ENCODE results near the gene TTC34. TPM values are rescaled to one million over a fixed set of nuclear protein-coding genes. Genes with fewer than 3 reads are reported as not detected.

TTC34 gene
- polyA plus RNA-seq, 1 of the 3 experiments (the other 2 are of a cell fraction), result 0.16 TPM

GRCh38 chr1:2607641-2608091, 193.8 kb downstream of the TTC34 start:
- POLR2A ChIA-PET, result no interaction called here
- Histone ChIP-seq H3K27me3 (ENCODE audit: insufficient read depth) (no peaks in the 10 kb centered on the region), H3K4me2 (no peak overlapping the region), H3K9me2 (no peaks in the 10 kb centered on the region), H3K4me1 (ENCODE audit: control insufficient read depth in 1 of 2, insufficient read depth in 2 of 2, low read depth in 1 of 2, low read length in 1 of 2) (peaks cover 0 to 13% of the 10 kb centered on the region in 2 experiments; a peak in 1 of 4 replicates), H3K4me3 (ENCODE audit: low read depth in 2 of 2, low read length in 1 of 2) (no peak overlapping the region), H3K36me3 (replicated peaks in 1 of 2; ENCODE audit: control insufficient read depth in 1 of 2, insufficient read depth in 2 of 2, low read length in 1 of 2) (no peaks in the 10 kb centered on the region), H4K20me1 (ENCODE audit: insufficient read depth) (no peaks in the 10 kb centered on the region), H3K9me3 (no peaks in the 10 kb centered on the region), H2AFZ (ENCODE audit: low read depth) (no peak overlapping the region), H3K9ac (no peak overlapping the region), H3F3A (replicated peaks; ENCODE audit: insufficient read depth) (no peaks in the 10 kb centered on the region), H3K79me2 (ENCODE audit: insufficient read depth) (no peaks in the 10 kb centered on the region), H3K27ac (ENCODE audit: low read depth in 2 of 2, low read length in 1 of 2) (no peak overlapping the region)
- WGBS (ENCODE audit: low lambda C conversion rate), result 71% methylated on average over 4 of the region's 13 CpGs
- no peak for TF ChIP-seq EP300 (IDR thresholded peaks at IDR 0.05; ENCODE audit: borderline replicate concordance in 1 of 2, low read depth in 1 of 2, low read length in 1 of 2)
- DNase-seq, result no peak
- CTCF ChIA-PET, result no interaction called here

- peaks cover 0 to 13% of the 10 kb centered on the region in 2 experiments; a peak in 1 of 4 replicates for H3K4me1 ChIP-seq (ENCODE audit: control insufficient read depth in 1 of 2, insufficient read depth in 2 of 2, low read depth in 1 of 2, low read length in 1 of 2)
- no peak overlapping the region for H3K4me2 ChIP-seq
- no peak overlapping the region for H3K9ac ChIP-seq
- H3K9me2 ChIP-seq, result no peaks in the 10 kb centered on the region
- H3K79me2 ChIP-seq (ENCODE audit: insufficient read depth), result no peaks in the 10 kb centered on the region
- H3K9me3 ChIP-seq, result no peaks in the 10 kb centered on the region
- POLR2A ChIA-PET, result no interaction called here
- CTCF ChIA-PET, result no interaction called here
- no peak for TF ChIP-seq FOXM1 (IDR thresholded peaks at IDR 0.05; ENCODE audit: low read depth)
- no peak for TF ChIP-seq SIN3A (IDR thresholded peaks at IDR 0.05; ENCODE audit: borderline replicate concordance, low read depth, low read length)
- no peak for TF ChIP-seq MAX (IDR thresholded peaks at IDR 0.05; ENCODE audit: low read depth)
- no peak for TF ChIP-seq IRF3 (IDR thresholded peaks at IDR 0.05; ENCODE audit: low read depth, low read length)
- TF ChIP-seq GABPA (IDR thresholded peaks at IDR 0.05; ENCODE audit: low read depth), result no peak
- TF ChIP-seq MEF2A (IDR thresholded peaks at IDR 0.05; ENCODE audit: borderline replicate concordance, low read depth), result no peak
- TF ChIP-seq NFIC (IDR thresholded peaks at IDR 0.05; ENCODE audit: borderline replicate concordance), result no peak
- TF ChIP-seq CTCF (IDR thresholded peaks at IDR 0.05), result no peak
- no peak for TF ChIP-seq FOSL2 (IDR thresholded peaks at IDR 0.05; ENCODE audit: borderline replicate concordance, low read depth)
- no peak for TF ChIP-seq TAF1 (IDR thresholded peaks at IDR 0.05; ENCODE audit: borderline replicate concordance, low read depth, low read length)
- no peak for TF ChIP-seq ELF1 (IDR thresholded peaks at IDR 0.05)
- TF ChIP-seq EZH2phosphoT487 (IDR thresholded peaks at IDR 0.05; ENCODE audit: borderline replicate concordance, low read depth), result no peak
- no peaks in the 10 kb centered on the region for H3K36me3 ChIP-seq (replicated peaks in 1 of 2; ENCODE audit: control insufficient read depth in 1 of 2, insufficient read depth in 2 of 2, low read length in 1 of 2)
- no peak overlapping the region for H2AFZ ChIP-seq (ENCODE audit: low read depth)
- peak; percentile 22 for DNase-seq
- H4K20me1 ChIP-seq (ENCODE audit: insufficient read depth), result no peaks in the 10 kb centered on the region
- H3K27ac ChIP-seq (ENCODE audit: low read depth in 2 of 2, low read length in 1 of 2), result no peak overlapping the region
- H3F3A ChIP-seq (replicated peaks; ENCODE audit: insufficient read depth), result no peaks in the 10 kb centered on the region
- 83% methylated on average over 22 of the region's 36 CpGs for WGBS (ENCODE audit: low lambda C conversion rate)
- no peaks in the 10 kb centered on the region for H3K27me3 ChIP-seq (ENCODE audit: insufficient read depth)
- no peak overlapping the region for H3K4me3 ChIP-seq (ENCODE audit: low read depth in 2 of 2, low read length in 1 of 2)
Observed at GRCh38 chr1:2606881-2607621, 194.4 kb downstream of the TTC34 start.
